Vagina (tissue), 2 donors: ENCODE results near the gene ATF7. TPM values are rescaled to one million over a fixed set of nuclear protein-coding genes. Genes with fewer than 3 reads are reported as not detected.
A peak's percentile ranks its signal among the peaks of the same experiment; 100 is the strongest.

Experiments
- DNase-seq, 2 donors: peaks; one replicate each; pipeline ENCODE4 v3.0.0-alpha.2; 2017; ENCODE audit errors: extremely low spot score in 2 of 2
- H3K27ac ChIP-seq: fragments of 200-600 bp; sonication (generic); one replicate; pipeline ENCODE4 v1.5.1; 2019
- H3K27me3 ChIP-seq: fragments of 200-600 bp; sonication (generic); one replicate; pipeline ENCODE4 v1.5.1; 2019
- H3K36me3 ChIP-seq, 2 donors: fragments of 200-600 bp; sonication (generic); one replicate each; pipeline ENCODE4 v1.5.1; 2017 to 2019
- H3K4me1 ChIP-seq: fragments of 200-600 bp; sonication (generic); one replicate; pipeline ENCODE4 v1.5.1; 2019
- H3K4me3 ChIP-seq, 2 donors: fragments of 200-600 bp; sonication (generic); 1 replicate in 1 of 2; 2 replicates in 1 of 2; pipeline ENCODE4 v1.5.1; 2016 to 2019
- H3K9me3 ChIP-seq: fragments of 200-600 bp; sonication (generic); one replicate; pipeline ENCODE4 v1.5.1; 2019
- CTCF ChIP-seq, 3 experiments: fragments of 450-650 bp in 2 of 3; fragments of 200-600 bp in 1 of 3; sonication (generic) in 1 of 3; IDR thresholded peaks; one replicate each; pipeline ENCODE4 v1.5.1; 2017 to 2019; ENCODE audit warnings: antibody characterized with exemption in 3 of 3, mild to moderate bottlenecking in 2 of 3, moderate library complexity in 2 of 3
- POLR2A ChIP-seq, 2 donors: fragments of 450-650 bp; IDR thresholded peaks; one replicate each; pipeline ENCODE4 v1.6.1; 2017; ENCODE audit warnings: antibody characterized with exemption in 2 of 2, mild to moderate bottlenecking in 2 of 2, moderate library complexity in 2 of 2
- POLR2AphosphoS5 ChIP-seq, 2 donors: sonication (generic); formaldehyde crosslinking; IDR thresholded peaks; one replicate each; pipeline ENCODE4 v1.9.0; 2017; ENCODE audit warnings: antibody characterized with exemption in 2 of 2, mild to moderate bottlenecking in 2 of 2, low read depth in 1 of 2; ENCODE audit not compliant: insufficient read depth in 1 of 2
- intact Hi-C: fragments of 100-400 bp; cut with DNase I; formaldehyde crosslinking; loops from one replicate; pipeline ENCODE4 v1.15.1; 2023
- total RNA-seq: library from RNA; depleted of rRNA; stranded (reverse); fragments of >200 nt; gene quantifications from one replicate; pipeline ENCODE4 v1.2.3, GENCODE V29; 2016

The ATF7 gene
- total RNA-seq, 1 donor from 2014 or later: 34.9 TPM

GRCh38 chr12:53563452-53564028 lies 62.6 kb downstream of the ATF7 start:
- TF ChIP-seq POLR2A (IDR thresholded peaks at IDR 0.05) (no peak), CTCF (IDR thresholded peaks at IDR 0.05) (no peak), POLR2AphosphoS5 (IDR thresholded peaks at IDR 0.05; ENCODE audit: insufficient read depth in 1 of 2, low read depth in 1 of 2) (no peak)
- H3K4me1 ChIP-seq: peaks cover 44% of the 10 kb centered on the region
- intact Hi-C loops: no loop called here

GRCh38 chr12:53561590-53561953 lies 64.6 kb downstream of the ATF7 start:
- peak in 1 of 2 donors; percentile 78 for TF ChIP-seq POLR2AphosphoS5 (IDR thresholded peaks at IDR 0.05; ENCODE audit: insufficient read depth in 1 of 2, low read depth in 1 of 2)
- no peak for TF ChIP-seq CTCF (IDR thresholded peaks at IDR 0.05)
- TF ChIP-seq POLR2A (IDR thresholded peaks at IDR 0.05): no peak
- Histone ChIP-seq H3K27me3 (no peaks in the 10 kb centered on the region), H3K27ac (no peak overlapping the region), H3K36me3 (no peaks in the 10 kb centered on the region), H3K9me3 (no peaks in the 10 kb centered on the region), H3K4me3 (no peak overlapping the region), H3K4me1 (peaks cover 44% of the 10 kb centered on the region)
- no peak for DNase-seq
- intact Hi-C loops: loop anchor here (2.0 kb wide), 1 partner anchor 61 kb away; the partner anchor contains the start of gene TARBP2

More at GRCh38 chr12:53563452-53564028, 62.6 kb downstream of the ATF7 start:
- no peaks in the 10 kb centered on the region for H3K36me3 ChIP-seq
- H3K9me3 ChIP-seq: no peaks in the 10 kb centered on the region
- no peak overlapping the region for H3K4me3 ChIP-seq
- no peaks in the 10 kb centered on the region for H3K27me3 ChIP-seq
- DNase-seq: no peak
- H3K27ac ChIP-seq: no peak overlapping the region

- TF ChIP-seq CTCF (IDR thresholded peaks at IDR 0.05) (no peak), POLR2A (IDR thresholded peaks at IDR 0.05) (no peak), POLR2AphosphoS5 (IDR thresholded peaks at IDR 0.05; ENCODE audit: insufficient read depth in 1 of 2, low read depth in 1 of 2) (no peak)
- Histone ChIP-seq H3K9me3 (no peaks in the 10 kb centered on the region), H3K27ac (no peak overlapping the region), H3K4me3 (no peak overlapping the region), H3K27me3 (no peaks in the 10 kb centered on the region), H3K36me3 (no peaks in the 10 kb centered on the region), H3K4me1 (peaks cover 44% of the 10 kb centered on the region)
- no peak for DNase-seq
- intact Hi-C loops: loop anchor here (2.0 kb wide), 1 partner anchor 60 kb away; the partner anchor contains the start of gene TARBP2
These were observed 65.1 kb downstream of the ATF7 start for GRCh38 chr12:53560912-53561589.

GRCh38 chr12:53560351-53560750 lies 65.8 kb downstream of the ATF7 start:
- Histone ChIP-seq H3K27ac (no peak overlapping the region), H3K9me3 (no peaks in the 10 kb centered on the region), H3K36me3 (no peaks in the 10 kb centered on the region), H3K4me3 (no peak overlapping the region), H3K27me3 (no peaks in the 10 kb centered on the region), H3K4me1 (peaks cover 41% of the 10 kb centered on the region)
- intact Hi-C loops: loop anchor here (2.0 kb wide), 1 partner anchor 60 kb away; the partner anchor contains the start of gene TARBP2
- DNase-seq: no peak
- no peak for TF ChIP-seq POLR2AphosphoS5 (IDR thresholded peaks at IDR 0.05; ENCODE audit: insufficient read depth in 1 of 2, low read depth in 1 of 2)
- TF ChIP-seq POLR2A (IDR thresholded peaks at IDR 0.05): no peak
- TF ChIP-seq CTCF (IDR thresholded peaks at IDR 0.05): no peak

- Histone ChIP-seq H3K27me3 (no peaks in the 10 kb centered on the region), H3K9me3 (no peaks in the 10 kb centered on the region), H3K4me1 (peaks cover 23% of the 10 kb centered on the region), H3K4me3 (no peak overlapping the region), H3K36me3 (no peaks in the 10 kb centered on the region), H3K27ac (no peak overlapping the region)
- TF ChIP-seq CTCF (IDR thresholded peaks at IDR 0.05): no peak
- TF ChIP-seq POLR2A (IDR thresholded peaks at IDR 0.05): no peak
- TF ChIP-seq POLR2AphosphoS5 (IDR thresholded peaks at IDR 0.05; ENCODE audit: insufficient read depth in 1 of 2, low read depth in 1 of 2): no peak
- DNase-seq: no peak
- intact Hi-C loops: no loop called here
These were observed 67.6 kb downstream of the ATF7 start for GRCh38 chr12:53558631-53559030.
